Peyer's patch (tissue), 4 donors: ENCODE measurements around the gene RRBP1. TPM values are rescaled to one million over a fixed set of nuclear protein-coding genes. Genes with fewer than 3 reads are reported as not detected.

Experiments used
- DNase-seq, 3 donors: peaks; one replicate each; pipeline ENCODE4 v3.0.0-alpha.2; 2017 to 2019
- H3K27ac ChIP-seq, 4 donors: fragments of 200-600 bp; sonication (generic); one replicate each; pipeline ENCODE4 v1.5.1; 2016 to 2019
- H3K27me3 ChIP-seq, 2 donors: fragments of 200-600 bp; sonication (generic); one replicate each; pipeline ENCODE4 v1.5.1; 2019
- H3K36me3 ChIP-seq, 3 donors: fragments of 200-600 bp; sonication (generic); one replicate each; pipeline ENCODE4 v1.5.1; 2016 to 2019
- H3K4me1 ChIP-seq, 4 donors: fragments of 200-600 bp; sonication (generic); one replicate each; pipeline ENCODE4 v1.5.1; 2016 to 2019
- H3K4me3 ChIP-seq, 4 donors: fragments of 200-600 bp; sonication (generic); 1 replicate in 3 of 4; 2 replicates in 1 of 4; pipeline ENCODE4 v1.5.1; 2016 to 2019; ENCODE audit warnings: mild to moderate bottlenecking in 1 of 4
- H3K9me3 ChIP-seq, 4 donors: fragments of 200-600 bp; sonication (generic); one replicate each; pipeline ENCODE4 v1.5.1; 2016 to 2019; ENCODE audit warnings: mild to moderate bottlenecking in 1 of 4
- POLR2A ChIP-seq, 2 donors: fragments of 450-650 bp; IDR thresholded peaks; one replicate each; pipeline ENCODE4 v1.5.1; 2017; ENCODE audit warnings: antibody characterized with exemption in 2 of 2, mild to moderate bottlenecking in 2 of 2, moderate library complexity in 2 of 2
- total RNA-seq, 4 donors: library from RNA; depleted of rRNA; stranded (reverse); fragments of >200 nt; gene quantifications; one replicate each; pipeline ENCODE4 v1.1.0, GENCODE V29; 2016
- TF ChIP-seq, protein P1 (sequence below), 6 experiments: fragments of 450-650 bp in 4 of 6; fragments of 200-600 bp in 2 of 6; sonication (generic) in 1 of 6; IDR thresholded peaks; one replicate each; pipeline ENCODE4 v1.5.1; 2017 to 2019; ENCODE audit warnings: antibody characterized with exemption in 6 of 6, mild to moderate bottlenecking in 3 of 6, moderate library complexity in 1 of 6

The RRBP1 gene
- total RNA-seq, 4 donors from 2014 or later, result 169 to 328 (median 249) TPM

DNA sequence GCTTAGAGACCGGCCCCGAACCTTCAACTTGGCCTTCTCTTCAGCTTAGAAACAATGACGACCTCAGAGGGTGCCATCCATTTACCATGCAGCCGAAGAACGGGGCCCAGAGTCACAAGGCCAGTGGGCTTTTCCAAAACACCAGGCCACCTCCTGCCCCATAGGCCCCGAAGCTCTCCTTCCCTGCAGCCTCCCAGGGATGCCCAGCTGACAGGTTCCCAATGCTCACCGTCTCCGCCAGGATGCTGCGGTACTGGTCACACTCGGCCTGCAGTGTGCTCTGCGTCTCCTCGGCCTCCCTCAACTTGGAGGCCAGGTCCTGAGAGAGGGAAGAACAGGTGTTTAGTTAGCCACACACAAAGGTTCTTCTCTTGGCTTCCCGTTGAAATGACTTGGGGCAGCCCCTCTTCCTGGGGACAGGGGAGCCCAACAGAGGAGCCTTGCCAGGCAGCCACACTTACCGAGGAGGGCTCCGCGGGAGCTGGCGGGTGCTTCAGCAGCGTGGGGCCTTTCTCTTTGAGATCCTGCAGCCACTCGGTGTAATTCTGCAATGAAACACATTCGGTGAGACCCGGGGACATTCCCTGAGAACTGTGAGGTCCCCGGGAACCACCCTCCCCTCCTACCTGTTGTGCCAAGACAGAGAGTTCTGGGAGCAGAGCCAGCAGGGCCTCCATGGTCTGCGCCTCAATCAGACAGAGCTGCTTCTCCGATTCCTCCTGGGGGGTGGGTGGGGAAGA, 60.6 kb downstream of the RRBP1 start:
- Histone ChIP-seq H3K27ac (no peak overlapping the region), H3K4me3 (no peak overlapping the region), H3K27me3 (no peaks in the 10 kb centered on the region), H3K36me3 (peaks cover 0 to 99% (median 0%) of the 10 kb centered on the region in 3 donors), H3K9me3 (no peaks in the 10 kb centered on the region), H3K4me1 (no peaks in the 10 kb centered on the region)
- no peak for TF ChIP-seq POLR2A (IDR thresholded peaks at IDR 0.05)
- TF ChIP-seq, protein P1, sequence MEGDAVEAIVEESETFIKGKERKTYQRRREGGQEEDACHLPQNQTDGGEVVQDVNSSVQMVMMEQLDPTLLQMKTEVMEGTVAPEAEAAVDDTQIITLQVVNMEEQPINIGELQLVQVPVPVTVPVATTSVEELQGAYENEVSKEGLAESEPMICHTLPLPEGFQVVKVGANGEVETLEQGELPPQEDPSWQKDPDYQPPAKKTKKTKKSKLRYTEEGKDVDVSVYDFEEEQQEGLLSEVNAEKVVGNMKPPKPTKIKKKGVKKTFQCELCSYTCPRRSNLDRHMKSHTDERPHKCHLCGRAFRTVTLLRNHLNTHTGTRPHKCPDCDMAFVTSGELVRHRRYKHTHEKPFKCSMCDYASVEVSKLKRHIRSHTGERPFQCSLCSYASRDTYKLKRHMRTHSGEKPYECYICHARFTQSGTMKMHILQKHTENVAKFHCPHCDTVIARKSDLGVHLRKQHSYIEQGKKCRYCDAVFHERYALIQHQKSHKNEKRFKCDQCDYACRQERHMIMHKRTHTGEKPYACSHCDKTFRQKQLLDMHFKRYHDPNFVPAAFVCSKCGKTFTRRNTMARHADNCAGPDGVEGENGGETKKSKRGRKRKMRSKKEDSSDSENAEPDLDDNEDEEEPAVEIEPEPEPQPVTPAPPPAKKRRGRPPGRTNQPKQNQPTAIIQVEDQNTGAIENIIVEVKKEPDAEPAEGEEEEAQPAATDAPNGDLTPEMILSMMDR (IDR thresholded peaks at IDR 0.05), result no peak
- peak in 1 of 3 donors; percentile 42 for DNase-seq

DNA sequence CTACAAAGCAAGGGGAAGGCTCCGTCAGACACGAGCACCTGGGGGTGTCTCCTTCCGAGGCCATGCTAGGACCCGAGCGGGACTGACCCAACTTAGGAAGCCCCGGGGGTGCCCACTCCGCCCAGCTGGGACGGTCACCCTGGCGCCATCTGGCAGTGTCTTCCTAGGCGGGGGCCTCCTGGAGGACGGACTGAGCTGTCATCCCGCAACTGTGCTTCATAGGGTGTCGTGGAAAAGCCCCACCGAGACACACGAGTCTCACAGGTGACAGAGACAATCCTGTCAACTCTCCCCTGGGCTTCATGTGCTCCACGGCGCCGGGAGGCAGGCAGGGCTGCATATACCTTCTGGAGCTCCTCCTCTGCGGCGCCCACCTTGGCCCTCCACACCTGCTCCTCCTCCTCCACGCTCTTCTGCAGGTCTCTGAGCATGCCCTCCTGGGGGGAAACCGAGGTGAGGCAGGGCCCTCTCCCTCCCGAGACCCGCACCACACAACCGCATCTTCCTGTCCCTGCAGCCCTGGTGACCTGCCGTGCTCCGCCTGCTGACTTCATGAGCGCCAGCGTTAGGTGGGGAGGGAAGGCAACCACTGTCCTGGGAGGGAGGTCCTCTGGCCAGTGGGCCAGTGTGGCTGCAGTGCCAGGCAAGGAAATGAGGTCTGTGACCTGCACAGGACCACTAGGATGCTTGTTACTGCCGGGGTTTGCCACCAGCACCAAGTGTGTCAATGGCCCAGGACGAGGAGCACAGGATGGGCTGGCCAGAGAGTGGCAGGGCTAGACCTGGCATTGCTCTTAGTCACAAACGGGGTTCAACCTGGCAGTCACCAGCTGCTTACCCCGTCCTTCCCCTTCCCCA, 61.4 kb downstream of the RRBP1 start:
- Histone ChIP-seq H3K36me3 (peaks cover 0 to 100% (median 0%) of the 10 kb centered on the region in 3 donors), H3K27ac (no peak overlapping the region), H3K27me3 (no peaks in the 10 kb centered on the region)

DNA sequence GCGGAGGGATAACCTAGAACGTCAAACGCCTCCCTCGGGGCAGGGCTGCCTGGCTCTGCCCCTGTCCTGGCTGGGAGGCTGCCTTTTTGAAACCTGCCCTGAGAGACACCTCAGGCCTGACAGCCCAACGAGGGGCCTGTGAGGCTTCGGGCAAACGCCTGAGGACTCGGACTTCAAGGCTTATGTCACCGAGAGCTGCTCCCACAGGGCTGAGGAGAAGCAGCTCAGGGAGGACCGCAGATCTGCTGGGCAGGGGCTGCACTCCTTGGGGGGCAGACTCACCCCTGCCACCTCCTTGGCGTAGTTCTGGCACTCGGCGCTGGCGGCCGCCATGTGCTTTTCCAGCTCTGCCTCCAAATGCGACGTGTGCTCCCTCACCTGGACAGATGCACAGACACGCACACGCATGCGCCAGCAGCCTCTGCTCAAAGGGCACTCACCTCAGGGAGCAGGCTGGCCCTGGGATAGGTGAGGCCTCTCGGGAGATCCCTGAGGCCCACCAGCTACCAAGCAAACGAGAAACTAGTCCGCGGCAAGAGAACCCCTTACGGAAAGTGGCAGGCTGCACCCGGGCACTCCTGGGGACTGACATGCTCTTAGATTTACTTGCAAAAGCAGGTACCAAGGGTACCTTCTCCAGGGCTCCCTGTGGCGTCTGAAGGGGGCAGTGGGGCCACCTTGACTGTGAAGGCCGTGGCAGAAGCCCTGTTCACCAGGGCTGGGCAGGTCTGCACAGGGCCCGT, 62.5 kb downstream of the RRBP1 start:
- Histone ChIP-seq H3K9me3 (no peaks in the 10 kb centered on the region), H3K27ac (no peak overlapping the region), H3K36me3 (peaks cover 0 to 98% (median 0%) of the 10 kb centered on the region in 3 donors), H3K4me3 (no peak overlapping the region), H3K4me1 (peaks cover 0 to 8% (median 0%) of the 10 kb centered on the region in 4 donors), H3K27me3 (no peaks in the 10 kb centered on the region)
- peak; percentile 9 to 47 (median 41) for DNase-seq
- TF ChIP-seq POLR2A (IDR thresholded peaks at IDR 0.05), result no peak
- TF ChIP-seq, protein P1 (IDR thresholded peaks at IDR 0.05), result no peak

More for the DNA sequence above, 61.4 kb downstream of the RRBP1 start:
- no peak for TF ChIP-seq POLR2A (IDR thresholded peaks at IDR 0.05)
- TF ChIP-seq, protein P1 (IDR thresholded peaks at IDR 0.05), result no peak
- DNase-seq, result peak; percentile 13 to 47 (median 43)
- no peaks in the 10 kb centered on the region for H3K9me3 ChIP-seq
- H3K4me3 ChIP-seq, result no peak overlapping the region
- no peaks in the 10 kb centered on the region for H3K4me1 ChIP-seq

DNA sequence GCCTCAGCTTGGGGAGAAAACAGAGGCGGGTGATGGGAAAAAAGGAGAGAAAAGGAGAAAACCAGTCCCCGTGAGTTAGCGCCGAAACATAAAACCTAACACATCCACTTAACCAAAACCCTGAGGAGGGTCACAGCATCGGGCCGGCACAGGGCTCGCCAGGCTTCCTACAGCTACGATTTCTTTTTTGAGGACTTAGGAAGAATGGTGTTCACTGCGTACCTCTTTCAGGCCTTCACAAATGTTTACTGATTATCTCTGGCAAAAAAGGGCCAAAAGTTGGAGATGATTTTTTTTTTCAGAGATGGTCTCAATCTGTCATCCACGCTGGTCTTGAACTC, 63.4 kb downstream of the RRBP1 start:
- H3K4me1 ChIP-seq, result peaks cover 0 to 15% (median 0%) of the 10 kb centered on the region in 4 donors
- peak in 2 of 3 donors; percentile 11 to 24 for DNase-seq
- TF ChIP-seq, protein P1 (IDR thresholded peaks at IDR 0.05), result no peak
- no peak for TF ChIP-seq POLR2A (IDR thresholded peaks at IDR 0.05)

More for the DNA sequence above, 63.4 kb downstream of the RRBP1 start:
- H3K36me3 ChIP-seq, result peaks cover 0 to 89% (median 0%) of the 10 kb centered on the region in 3 donors
- no peak overlapping the region for H3K4me3 ChIP-seq
- H3K27ac ChIP-seq, result no peak overlapping the region
- no peaks in the 10 kb centered on the region for H3K9me3 ChIP-seq
- H3K27me3 ChIP-seq, result no peaks in the 10 kb centered on the region
